Activated CD8-positive, alpha-beta memory T cell treated with anti-CD3 and anti-CD28 coated beads, Interleukin-2, amount 10 ng/mL, durations not matched to agents 7 days and 5 days (primary cell): ENCODE data around the gene SCN3A. TPM values are rescaled to one million over a fixed set of nuclear protein-coding genes. Genes with fewer than 3 reads are reported as not detected.

Source experiments
- ATAC-seq: fragments of 150-1000 bp; cut with Tn5 transposase; one replicate; pipeline ENCODE4 v1.10.0; 2021; ENCODE audit warnings: moderate library complexity
- CTCF ChIA-PET: fragments of 350-600 bp; sonication (Branson Sonifier 250); formaldehyde crosslinking; loops from one replicate; lab custom pipeline; 2021; ENCODE audit warnings: antibody characterized with exemption; lab: Charles Lee
- DNase-seq: peaks from one replicate; pipeline ENCODE4 v3.0.0-alpha.2; 2020
- H3K27ac Mint-ChIP-seq: one replicate; pipeline ENCODE4 v1.8.0; 2021; ENCODE audit warnings: mild to moderate bottlenecking, mixed read lengths
- H3K27me3 Mint-ChIP-seq: one replicate; pipeline ENCODE4 v1.8.0; 2021; ENCODE audit warnings: mixed read lengths
- H3K36me3 Mint-ChIP-seq: one replicate; pipeline ENCODE4 v1.8.0; 2021; ENCODE audit warnings: mild to moderate bottlenecking, mixed read lengths
- H3K4me1 Mint-ChIP-seq: one replicate; pipeline ENCODE4 v1.8.0; 2021; ENCODE audit warnings: mixed read lengths
- H3K4me3 Mint-ChIP-seq: one replicate; pipeline ENCODE4 v1.8.0; 2021; ENCODE audit warnings: mild to moderate bottlenecking, moderate library complexity, mixed read lengths
- H3K9me3 Mint-ChIP-seq: one replicate; pipeline ENCODE4 v1.8.0; 2022; ENCODE audit warnings: low read depth, mixed read lengths
- total RNA-seq, 2 experiments: library from RNA; stranded (reverse); gene quantifications; one replicate each; pipeline ENCODE4 v1.2.3, GENCODE V29; 2021

SCN3A gene
- total RNA-seq, 2 experiments from 2014 or later = 0.07 TPM; not detected in 1

DNA sequence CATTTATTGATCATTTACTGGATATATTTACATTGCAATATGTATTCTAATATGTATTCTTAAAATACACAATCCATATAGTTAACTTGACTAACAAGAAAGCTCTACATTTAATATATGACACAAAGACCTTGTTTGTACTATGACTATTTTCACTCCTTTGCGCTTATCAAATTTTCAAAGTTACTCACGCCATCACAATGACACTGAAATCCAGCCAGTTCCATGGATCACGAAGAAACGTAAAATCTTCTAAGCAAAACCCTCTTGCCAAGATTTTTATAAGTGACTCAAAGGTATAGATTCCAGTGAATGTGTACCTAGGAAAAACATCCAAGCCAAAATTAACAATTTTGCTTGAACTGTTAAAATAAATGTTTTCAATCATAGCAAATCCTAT lies 39.6 kb downstream of the SCN3A start:
- Mint-ChIP-seq H3K36me3 (no peaks in the 10 kb centered on the region), H3K27me3 (no peaks in the 10 kb centered on the region), H3K27ac (no peak overlapping the region), H3K4me1 (no peaks in the 10 kb centered on the region), H3K9me3 (no peaks in the 10 kb centered on the region), H3K4me3 (no peak overlapping the region)
- no peak for DNase-seq
- CTCF ChIA-PET = no interaction called here
- ATAC-seq = no peak

DNA sequence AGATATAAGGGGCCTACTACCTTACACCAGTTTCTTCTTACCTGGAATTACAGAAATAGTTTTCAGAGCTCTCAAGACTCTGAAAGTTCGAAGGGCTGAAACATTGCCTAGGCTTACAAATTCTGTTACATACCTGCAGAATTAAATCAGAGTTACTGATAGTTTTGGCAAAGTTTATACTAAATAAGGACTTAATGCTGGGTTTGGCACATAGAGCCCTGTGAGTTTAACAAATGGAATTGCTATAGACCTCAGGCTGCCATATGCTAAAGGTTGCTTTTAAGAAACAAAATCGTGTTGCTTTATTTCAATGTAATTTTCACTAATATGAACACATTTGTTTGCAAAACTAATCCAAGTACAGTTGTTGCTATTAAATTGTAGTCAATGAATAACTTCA lies 40.1 kb downstream of the SCN3A start:
- Mint-ChIP-seq H3K4me1 (no peaks in the 10 kb centered on the region), H3K4me3 (no peak overlapping the region), H3K9me3 (no peaks in the 10 kb centered on the region), H3K27me3 (no peaks in the 10 kb centered on the region), H3K36me3 (no peaks in the 10 kb centered on the region), H3K27ac (no peak overlapping the region)
- DNase-seq (no peak), ATAC-seq (no peak)
- CTCF ChIA-PET = no interaction called here

GRCh38 chr2:165162466-165162865 lies 41.4 kb downstream of the SCN3A start:
- H3K36me3 Mint-ChIP-seq = no peaks in the 10 kb centered on the region
- H3K9me3 Mint-ChIP-seq = no peaks in the 10 kb centered on the region
- H3K27ac Mint-ChIP-seq = no peak overlapping the region
- no peak for ATAC-seq
- H3K27me3 Mint-ChIP-seq = no peaks in the 10 kb centered on the region
- CTCF ChIA-PET = no interaction called here
- H3K4me1 Mint-ChIP-seq = no peaks in the 10 kb centered on the region
- no peak for DNase-seq
- H3K4me3 Mint-ChIP-seq = no peak overlapping the region

GRCh38 chr2:165161510-165161909 lies 42.3 kb downstream of the SCN3A start:
- no peak for DNase-seq
- CTCF ChIA-PET = no interaction called here
- no peak overlapping the region for H3K27ac Mint-ChIP-seq
- H3K9me3 Mint-ChIP-seq = no peaks in the 10 kb centered on the region
- H3K36me3 Mint-ChIP-seq = no peaks in the 10 kb centered on the region
- no peaks in the 10 kb centered on the region for H3K4me1 Mint-ChIP-seq
- no peak for ATAC-seq
- H3K27me3 Mint-ChIP-seq = no peaks in the 10 kb centered on the region
- no peak overlapping the region for H3K4me3 Mint-ChIP-seq

GRCh38 chr2:165157160-165157559 lies 46.7 kb downstream of the SCN3A start:
- Mint-ChIP-seq H3K36me3 (no peaks in the 10 kb centered on the region), H3K27ac (no peak overlapping the region), H3K4me1 (no peaks in the 10 kb centered on the region), H3K4me3 (no peak overlapping the region), H3K9me3 (no peaks in the 10 kb centered on the region), H3K27me3 (no peaks in the 10 kb centered on the region)
- no peak for DNase-seq
- ATAC-seq = no peak
- CTCF ChIA-PET = no interaction called here

GRCh38 chr2:165155152-165155551 lies 48.7 kb downstream of the SCN3A start:
- CTCF ChIA-PET = no interaction called here
- H3K27me3 Mint-ChIP-seq = no peaks in the 10 kb centered on the region
- no peak overlapping the region for H3K27ac Mint-ChIP-seq
- no peak overlapping the region for H3K4me3 Mint-ChIP-seq
- ATAC-seq = no peak
- H3K9me3 Mint-ChIP-seq = no peaks in the 10 kb centered on the region
- no peaks in the 10 kb centered on the region for H3K36me3 Mint-ChIP-seq
- DNase-seq = no peak
- no peaks in the 10 kb centered on the region for H3K4me1 Mint-ChIP-seq

DNA sequence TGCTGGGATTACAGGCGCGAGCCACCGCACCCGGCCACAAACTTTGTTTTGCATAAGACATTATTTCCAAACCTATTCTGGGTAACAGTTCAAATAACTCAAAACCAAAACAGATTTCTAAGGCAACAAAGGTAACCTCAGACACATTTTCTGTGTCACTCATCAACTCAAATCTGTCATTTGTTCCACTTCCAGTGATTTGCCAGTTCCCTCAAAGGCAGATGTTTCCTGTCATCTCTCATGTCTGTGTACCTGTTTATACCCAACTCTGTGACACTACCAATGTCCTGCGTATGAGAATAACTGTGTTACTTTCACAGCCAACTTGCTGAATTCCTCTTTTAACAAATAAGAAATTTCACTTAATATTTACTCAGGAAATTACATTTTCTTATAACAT lies 54.4 kb downstream of the SCN3A start:
- H3K4me3 Mint-ChIP-seq = no peak overlapping the region
- no peaks in the 10 kb centered on the region for H3K9me3 Mint-ChIP-seq
- ATAC-seq (no peak), DNase-seq (no peak)
- CTCF ChIA-PET = no interaction called here
- H3K27me3 Mint-ChIP-seq = no peaks in the 10 kb centered on the region
- no peaks in the 10 kb centered on the region for H3K4me1 Mint-ChIP-seq
- H3K27ac Mint-ChIP-seq = no peak overlapping the region
- no peaks in the 10 kb centered on the region for H3K36me3 Mint-ChIP-seq

GRCh38 chr2:165147186-165148045 lies 56.4 kb downstream of the SCN3A start:
- no peak for ATAC-seq

DNA sequence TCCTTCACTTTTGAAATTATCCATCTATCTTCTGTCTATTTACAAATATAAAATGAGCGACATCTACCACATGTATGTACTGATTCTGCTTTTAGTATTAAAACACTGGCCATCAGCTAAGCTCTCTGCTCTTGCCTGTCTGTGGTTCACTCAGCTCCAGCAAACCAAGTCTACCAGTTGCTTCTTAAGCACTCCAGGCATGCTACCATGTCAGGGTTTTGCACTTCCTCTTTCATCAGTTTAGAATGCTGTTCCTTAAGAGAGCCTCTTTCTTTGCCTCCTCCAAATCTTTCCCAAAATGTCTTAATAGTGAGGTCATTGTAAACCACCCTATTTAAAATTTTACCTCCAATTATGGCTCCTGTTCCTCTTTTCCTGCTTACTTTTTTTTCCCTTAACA lies 59.5 kb downstream of the SCN3A start:
- H3K4me1 Mint-ChIP-seq = no peaks in the 10 kb centered on the region
- DNase-seq (no peak), ATAC-seq (no peak)
- no peak overlapping the region for H3K4me3 Mint-ChIP-seq
- CTCF ChIA-PET = no interaction called here
- no peaks in the 10 kb centered on the region for H3K36me3 Mint-ChIP-seq
- no peak overlapping the region for H3K27ac Mint-ChIP-seq
- H3K9me3 Mint-ChIP-seq = no peaks in the 10 kb centered on the region
- H3K27me3 Mint-ChIP-seq = no peaks in the 10 kb centered on the region

More at GRCh38 chr2:165147186-165148045, 56.4 kb downstream of the SCN3A start:
- Mint-ChIP-seq H3K4me1 (no peaks in the 10 kb centered on the region), H3K9me3 (no peaks in the 10 kb centered on the region), H3K27ac (no peak overlapping the region), H3K4me3 (no peak overlapping the region), H3K36me3 (no peaks in the 10 kb centered on the region), H3K27me3 (no peaks in the 10 kb centered on the region)
- no peak for DNase-seq
- CTCF ChIA-PET = no interaction called here

DNA sequence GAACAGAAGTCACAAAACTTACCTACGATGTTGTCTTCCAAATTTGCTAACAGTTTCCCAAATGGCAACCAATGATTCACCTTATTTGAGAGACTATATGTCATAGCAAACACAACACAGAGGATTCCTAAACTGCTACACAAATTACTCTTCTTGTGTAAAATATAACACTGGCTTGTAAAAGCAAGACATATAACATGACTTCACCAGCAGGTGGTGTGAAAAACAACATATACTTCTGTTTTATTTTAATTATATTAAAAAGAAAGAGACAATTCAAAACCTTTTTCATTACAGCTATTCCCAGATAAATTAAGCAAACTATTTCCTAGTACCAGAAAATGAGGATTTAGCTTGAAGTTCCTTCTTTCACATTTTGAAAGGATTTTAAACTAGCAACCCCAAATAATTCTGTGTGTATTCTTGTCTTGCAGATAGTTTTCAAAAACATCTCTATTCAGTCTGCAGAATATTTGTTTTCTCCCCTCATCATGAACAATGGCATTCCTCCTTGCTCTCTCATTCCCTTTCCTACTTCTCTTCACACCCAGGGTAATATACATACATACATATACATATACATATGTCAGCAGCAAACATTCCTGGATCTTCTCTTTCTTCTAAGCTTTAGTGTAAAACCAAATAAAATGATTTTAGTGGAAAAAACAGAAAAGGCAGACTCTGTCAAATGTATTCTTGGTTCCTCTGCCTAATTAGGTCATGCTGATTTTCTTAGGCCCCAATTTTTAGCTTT lies 62.1 kb downstream of the SCN3A start:
- CTCF ChIA-PET = no interaction called here
- H3K27ac Mint-ChIP-seq = no peak overlapping the region
- H3K9me3 Mint-ChIP-seq = no peaks in the 10 kb centered on the region
- DNase-seq = no peak
- H3K4me3 Mint-ChIP-seq = no peak overlapping the region
- no peaks in the 10 kb centered on the region for H3K27me3 Mint-ChIP-seq
- ATAC-seq = no peak
- H3K36me3 Mint-ChIP-seq = no peaks in the 10 kb centered on the region
- no peaks in the 10 kb centered on the region for H3K4me1 Mint-ChIP-seq

- CTCF ChIA-PET = no interaction called here
- H3K9me3 Mint-ChIP-seq = no peaks in the 10 kb centered on the region
- H3K4me3 Mint-ChIP-seq = no peak overlapping the region
- H3K27me3 Mint-ChIP-seq = no peaks in the 10 kb centered on the region
- no peaks in the 10 kb centered on the region for H3K4me1 Mint-ChIP-seq
- DNase-seq (no peak), ATAC-seq (no peak)
- no peak overlapping the region for H3K27ac Mint-ChIP-seq
- H3K36me3 Mint-ChIP-seq = no peaks in the 10 kb centered on the region
These were observed 77.6 kb downstream of the SCN3A start for GRCh38 chr2:165126244-165126643.

DNA sequence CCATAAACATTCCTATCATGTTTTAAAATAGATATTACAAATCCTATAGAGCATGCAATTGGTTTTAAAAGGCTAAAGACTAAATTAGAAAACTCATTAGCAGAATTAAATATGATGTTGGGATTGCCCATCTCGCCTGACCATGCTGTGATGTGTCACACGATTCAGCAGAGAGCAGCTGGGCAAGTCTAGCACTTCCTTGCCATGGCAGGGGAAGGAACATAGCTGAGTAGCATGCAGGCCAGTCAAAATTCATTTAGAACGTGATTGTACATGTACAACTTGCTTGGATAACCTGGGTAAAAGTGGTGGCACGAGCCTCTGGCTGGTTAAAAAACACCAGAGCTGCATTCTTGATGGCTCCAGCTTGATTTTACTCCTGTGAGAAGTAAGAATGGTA lies 81.3 kb downstream of the SCN3A start:
- no peaks in the 10 kb centered on the region for H3K27me3 Mint-ChIP-seq
- no peak for DNase-seq
- H3K36me3 Mint-ChIP-seq = no peaks in the 10 kb centered on the region
- CTCF ChIA-PET = no interaction called here
- no peaks in the 10 kb centered on the region for H3K4me1 Mint-ChIP-seq
- no peaks in the 10 kb centered on the region for H3K9me3 Mint-ChIP-seq
- no peak overlapping the region for H3K27ac Mint-ChIP-seq
- no peak overlapping the region for H3K4me3 Mint-ChIP-seq
- no peak for ATAC-seq

GRCh38 chr2:165120740-165121467 lies 82.9 kb downstream of the SCN3A start:
- Mint-ChIP-seq H3K27me3 (no peaks in the 10 kb centered on the region), H3K4me1 (no peaks in the 10 kb centered on the region), H3K9me3 (no peaks in the 10 kb centered on the region), H3K27ac (no peak overlapping the region), H3K4me3 (no peak overlapping the region), H3K36me3 (no peaks in the 10 kb centered on the region)
- CTCF ChIA-PET = interaction anchor here (0.7 kb wide), 2 partner anchors 9 to 1376 kb away, joined by 3 read pairs; no protein-coding TSS in a partner anchor
- no peak for ATAC-seq
- DNase-seq = no peak
